ENCODE measurements around the gene PCNT. TPM values are rescaled to one million over a fixed set of nuclear protein-coding genes. Genes with fewer than 3 reads are reported as not detected.

The PCNT gene
- total RNA-seq, 4 donors from 2014 or later: 42.8 to 58.6 (median 45.9) TPM

GRCh38 chr21:46388206-46388880 is 64.4 kb downstream of the PCNT start:
- H3K9me3 ChIP-seq: no peaks in the 10 kb centered on the region
- peaks cover 0 to 7% (median 0%) of the 10 kb centered on the region in 4 donors for H3K4me1 ChIP-seq
- no peak overlapping the region for H3K27ac ChIP-seq
- DNase-seq (ENCODE audit: low spot score in 2 of 2): no peak
- H3K36me3 ChIP-seq: peaks cover 0 to 88% (median 6%) of the 10 kb centered on the region in 3 donors
- no peak overlapping the region for H3K4me3 ChIP-seq
- WGBS, 2 donors: 89 to 95% methylated on average over 23 to 29 of the region's 33 CpGs
- TF ChIP-seq EP300 (IDR thresholded peaks at IDR 0.05) (no peak), POLR2A (IDR thresholded peaks at IDR 0.05) (no peak), CTCF (IDR thresholded peaks at IDR 0.05) (no peak)
- no peaks in the 10 kb centered on the region for H3K27me3 ChIP-seq

- 91 to 94% methylated on average over 21 to 23 of the region's 23 CpGs for WGBS, 2 donors
- H3K36me3 ChIP-seq: peaks cover 0 to 88% (median 6%) of the 10 kb centered on the region in 3 donors
Observed at GRCh38 chr21:46388896-46389295, 64.9 kb downstream of the PCNT start.

DNA sequence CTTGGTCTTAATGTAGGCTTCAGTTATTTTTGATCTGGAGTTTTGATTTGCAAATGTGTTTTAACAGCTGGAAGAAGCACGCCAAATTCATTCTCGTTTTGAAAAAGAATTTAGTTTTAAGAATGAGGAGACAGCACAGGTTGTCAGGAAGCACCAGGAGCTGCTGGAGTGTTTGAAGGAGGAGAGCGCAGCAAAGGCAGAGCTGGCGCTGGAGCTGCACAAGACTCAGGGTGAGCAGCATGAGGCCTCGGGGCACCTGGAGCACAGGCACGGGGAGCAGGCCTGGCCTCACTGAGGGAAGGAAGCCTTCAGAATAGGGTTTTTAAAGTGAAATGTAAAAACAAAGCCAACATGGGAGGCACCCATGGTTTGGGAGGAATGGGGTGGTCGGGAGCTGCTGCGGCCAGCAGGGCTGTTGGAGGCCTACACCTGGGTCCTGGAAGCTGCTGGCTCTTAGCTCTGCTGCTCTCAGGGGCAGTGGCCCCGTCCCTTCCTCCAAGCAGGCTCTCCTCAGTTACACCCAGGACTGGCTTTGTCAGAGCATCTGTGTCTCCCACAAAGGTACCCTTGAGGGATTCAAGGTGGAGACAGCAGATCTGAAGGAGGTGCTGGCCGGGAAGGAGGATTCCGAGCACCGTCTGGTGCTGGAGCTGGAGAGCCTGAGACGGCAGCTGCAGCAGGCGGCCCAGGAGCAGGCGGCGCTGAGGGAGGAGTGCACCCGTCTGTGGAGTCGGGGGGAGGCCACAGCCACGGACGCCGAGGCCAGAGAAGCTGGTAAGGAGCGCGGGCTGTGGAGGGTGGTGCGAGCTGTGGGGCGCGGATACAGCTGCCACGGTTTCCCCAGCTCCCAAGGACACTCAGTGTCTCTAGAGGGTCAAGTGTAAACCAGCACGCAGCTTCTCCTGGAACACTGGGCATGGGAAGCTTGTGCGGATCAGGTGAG is 66.9 kb downstream of the PCNT start:
- H3K27me3 ChIP-seq: no peaks in the 10 kb centered on the region
- peaks cover 0 to 10% (median 0%) of the 10 kb centered on the region in 4 donors for H3K4me1 ChIP-seq
- no peak overlapping the region for H3K27ac ChIP-seq
- no peaks in the 10 kb centered on the region for H3K9me3 ChIP-seq
- TF ChIP-seq CTCF (IDR thresholded peaks at IDR 0.05) (no peak), POLR2A (IDR thresholded peaks at IDR 0.05) (no peak), EP300 (IDR thresholded peaks at IDR 0.05) (no peak)
- DNase-seq (ENCODE audit: low spot score in 2 of 2): no peak
- 89 to 91% methylated on average over 29 of the region's 29 CpGs for WGBS, 2 donors
- peaks cover 0 to 80% (median 6%) of the 10 kb centered on the region in 3 donors for H3K36me3 ChIP-seq
- H3K4me3 ChIP-seq: no peak overlapping the region

More at GRCh38 chr21:46388896-46389295, 64.9 kb downstream of the PCNT start:
- TF ChIP-seq CTCF (IDR thresholded peaks at IDR 0.05) (no peak), EP300 (IDR thresholded peaks at IDR 0.05) (no peak), POLR2A (IDR thresholded peaks at IDR 0.05) (no peak)
- Histone ChIP-seq H3K4me3 (no peak overlapping the region), H3K27me3 (no peaks in the 10 kb centered on the region), H3K9me3 (no peaks in the 10 kb centered on the region), H3K4me1 (peaks cover 0 to 10% (median 0%) of the 10 kb centered on the region in 4 donors), H3K27ac (no peak overlapping the region)
- no peak for DNase-seq (ENCODE audit: low spot score in 2 of 2)

- Histone ChIP-seq H3K4me3 (no peak overlapping the region), H3K4me1 (peaks cover 0 to 10% (median 0%) of the 10 kb centered on the region in 4 donors), H3K27me3 (no peaks in the 10 kb centered on the region), H3K27ac (no peak overlapping the region), H3K9me3 (no peaks in the 10 kb centered on the region), H3K36me3 (peaks cover 0 to 78% (median 0%) of the 10 kb centered on the region in 3 donors)
- DNase-seq (ENCODE audit: low spot score in 2 of 2): no peak
- TF ChIP-seq EP300 (IDR thresholded peaks at IDR 0.05) (no peak), POLR2A (IDR thresholded peaks at IDR 0.05) (no peak)
- 78 to 85% methylated on average over 9 of the region's 9 CpGs for WGBS, 2 donors
Observed at GRCh38 chr21:46391773-46392172, 67.8 kb downstream of the PCNT start.

- Histone ChIP-seq H3K4me1 (peaks cover 0 to 10% (median 0%) of the 10 kb centered on the region in 4 donors), H3K4me3 (peak overlapping the region in 1 of 4 donors; percentile 9), H3K27me3 (no peaks in the 10 kb centered on the region), H3K27ac (no peak overlapping the region), H3K9me3 (no peaks in the 10 kb centered on the region), H3K36me3 (peaks cover 0 to 79% (median 5%) of the 10 kb centered on the region in 3 donors)
- no peak for TF ChIP-seq EP300 (IDR thresholded peaks at IDR 0.05)
- TF ChIP-seq CTCF (IDR thresholded peaks at IDR 0.05): no peak
- DNase-seq (ENCODE audit: low spot score in 2 of 2): peak; percentile 12 to 41
- 58 to 77% methylated on average over 13 of the region's 13 CpGs for WGBS, 2 donors
Observed at GRCh38 chr21:46392921-46393320, 69.0 kb downstream of the PCNT start.

All from tibial nerve (tissue), 4 donors.